Activated T-helper 9 cell treated with anti-CD3 and anti-CD28 coated beads, Interleukin-2, amount 50 U/mL, for 16 hours (primary cell): ENCODE data around the gene FBH1.
"Not testable (repeated sequence)": the region's sequence is repeated elsewhere in the genome, so short reads cannot be mapped to it uniquely, and the experiment has no call there.

Experiments
- DNase-seq: peaks from one replicate; pipeline ENCODE4 v3.0.0-alpha.2; 2020; ENCODE audit warnings: low read depth

FBH1 gene

GRCh38 chr10:5960070-5960972 lies 70.3 kb downstream of the FBH1 start:
- DNase-seq: no peak

GRCh38 chr10:5960973-5961275 lies 70.9 kb downstream of the FBH1 start:
- DNase-seq: not testable (repeated sequence)

- DNase-seq: no peak
Observed at GRCh38 chr10:5961405-5962100, 71.5 kb downstream of the FBH1 start.

GRCh38 chr10:5962358-5962940 lies 72.4 kb downstream of the FBH1 start:
- DNase-seq: not testable (repeated sequence)

GRCh38 chr10:5963071-5963470 lies 73.0 kb downstream of the FBH1 start:
- DNase-seq: no peak

- no peak for DNase-seq
Observed at GRCh38 chr10:5963591-5963990, 73.5 kb downstream of the FBH1 start.

GRCh38 chr10:5964736-5965135 lies 74.7 kb downstream of the FBH1 start:
- no peak for DNase-seq

- DNase-seq: no peak
Observed at GRCh38 chr10:5965266-5965665, 75.2 kb downstream of the FBH1 start.

- DNase-seq: no peak
Observed at GRCh38 chr10:5968037-5968680, 78.1 kb downstream of the FBH1 start.

- no peak for DNase-seq
Observed at GRCh38 chr10:5968681-5969453, 78.8 kb downstream of the FBH1 start.

GRCh38 chr10:5970066-5970465 lies 80.0 kb downstream of the FBH1 start:
- DNase-seq: no peak

- no peak for DNase-seq
Observed at GRCh38 chr10:5970527-5970926, 80.5 kb downstream of the FBH1 start.

- DNase-seq: peak; percentile 5
Observed at GRCh38 chr10:5971315-5971832, 81.3 kb downstream of the FBH1 start.

GRCh38 chr10:5971886-5972285 lies 81.8 kb downstream of the FBH1 start:
- DNase-seq: no peak

GRCh38 chr10:5973069-5973468 lies 83.0 kb downstream of the FBH1 start:
- DNase-seq: no peak

- DNase-seq: peak; percentile 52
Observed at GRCh38 chr10:5975641-5976473, 85.8 kb downstream of the FBH1 start.

- peak; percentile 29 for DNase-seq
Observed at GRCh38 chr10:5976512-5977470, 86.7 kb downstream of the FBH1 start.

GRCh38 chr10:5977471-5978229 lies 87.6 kb downstream of the FBH1 start, which contains the start of gene IL15RA:
Gene IL15RA (minus strand): TSS chr10:5977543. CDS start chr10:5977492, 51 bp downstream.
- peak; percentile 85 for DNase-seq

- DNase-seq: no peak
Observed at GRCh38 chr10:5978230-5978489, 88.1 kb downstream of the FBH1 start.
